HG02852 (cell line): ENCODE data around the gene WDR31.

ENCODE experiments used
- ATAC-seq: cut with Tn5 transposase; IDR thresholded peaks from one replicate; pipeline ENCODE4 v1.9.1; 2021; ENCODE audit warnings: mild to moderate bottlenecking, moderate library complexity; ENCODE audit not compliant: unreplicated experiment

WDR31 gene

GRCh38 chr9:113343732-113344231, 3.7 kb upstream of the WDR31 start:
- no peak for ATAC-seq

GRCh38 chr9:113341712-113342410, 1.8 kb upstream of the WDR31 start:
- no peak for ATAC-seq

- no peak for ATAC-seq
These were observed 2.4 kb downstream of the WDR31 start for GRCh38 chr9:113337714-113338113.

GRCh38 chr9:113331780-113332179, 8.3 kb downstream of the WDR31 start:
- ATAC-seq = no peak

GRCh38 chr9:113328045-113328782, 11.9 kb downstream of the WDR31 start:
- ATAC-seq = no peak

- ATAC-seq = no peak
These were observed 13.8 kb downstream of the WDR31 start for GRCh38 chr9:113326230-113326629.

- ATAC-seq = no peak
These were observed 17.4 kb downstream of the WDR31 start for GRCh38 chr9:113322671-113323070.

- ATAC-seq = no peak
These were observed 20.0 kb downstream of the WDR31 start for GRCh38 chr9:113320051-113320450.

GRCh38 chr9:113319054-113319453, 21.0 kb downstream of the WDR31 start:
- no peak for ATAC-seq

- ATAC-seq = no peak
These were observed 22.3 kb downstream of the WDR31 start for GRCh38 chr9:113317777-113318176.

GRCh38 chr9:113316030-113316429, 24.0 kb downstream of the WDR31 start:
- no peak for ATAC-seq

- no peak for ATAC-seq
These were observed 24.8 kb downstream of the WDR31 start for GRCh38 chr9:113315231-113315630.

GRCh38 chr9:113313261-113313660, 26.8 kb downstream of the WDR31 start:
- ATAC-seq = no peak

- no peak for ATAC-seq
These were observed 28.1 kb downstream of the WDR31 start for GRCh38 chr9:113311961-113312360.

- ATAC-seq = no peak
These were observed 29.5 kb downstream of the WDR31 start for GRCh38 chr9:113310538-113310937.

GRCh38 chr9:113309204-113309813, 30.8 kb downstream of the WDR31 start:
- ATAC-seq = no peak

- ATAC-seq = no peak
These were observed 32.6 kb downstream of the WDR31 start for GRCh38 chr9:113307396-113307975.

- ATAC-seq = no peak
These were observed 33.5 kb downstream of the WDR31 start for GRCh38 chr9:113306566-113306965.

- ATAC-seq = no peak
These were observed 37.2 kb downstream of the WDR31 start, which contains the start of gene RNF183 for GRCh38 chr9:113302792-113303418. RNF183 (minus strand) TSS chr9:113303376; CDS start chr9:113298184, 5,192 bp downstream.

GRCh38 chr9:113301548-113301947, 38.5 kb downstream of the WDR31 start:
- ATAC-seq = no peak

GRCh38 chr9:113299800-113300292, 40.2 kb downstream of the WDR31 start:
- no peak for ATAC-seq
